CD4-positive, alpha-beta memory T cell (primary cell): Measurements from ENCODE around the gene SLC39A11. TPM values are rescaled to one million over a fixed set of nuclear protein-coding genes. Genes with fewer than 3 reads are reported as not detected.

Experiments
- CTCF ChIA-PET: fragments of 350-600 bp; sonication (Branson Sonifier 250); formaldehyde crosslinking; loops from one replicate; lab custom pipeline; 2021; ENCODE audit warnings: inconsistent platforms; ENCODE audit not compliant: partially characterized antibody; lab: Charles Lee
- POLR2A ChIA-PET: fragments of 350-600 bp; sonication (Branson Sonifier 250); formaldehyde crosslinking; loops from one replicate; lab custom pipeline; 2021; ENCODE audit not compliant: partially characterized antibody; lab: Charles Lee
- DNase-seq, 5 donors: peaks; one replicate each; pipeline versions ENCODE4 v3.0.0 to v3.0.0-alpha.2; 2020 to 2022; ENCODE audit warnings: mixed read lengths in 1 of 5
- H3K27ac ChIP-seq: one replicate; pipeline ENCODE4 v1.7.0; 2013; ENCODE audit warnings: low read depth, low read length
- H3K27me3 ChIP-seq: 2 replicates; pipeline ENCODE4 v1.7.0; 2013; ENCODE audit warnings: mild to moderate bottlenecking, low read length, moderate library complexity; ENCODE audit not compliant: insufficient read depth
- H3K36me3 ChIP-seq: 2 replicates; pipeline ENCODE4 v1.7.0; 2013; ENCODE audit warnings: mild to moderate bottlenecking, low read length, moderate library complexity; ENCODE audit not compliant: insufficient read depth
- H3K4me1 ChIP-seq: 2 replicates; pipeline ENCODE4 v1.7.0; 2013; ENCODE audit warnings: mild to moderate bottlenecking, low read length, moderate library complexity; ENCODE audit not compliant: insufficient read depth
- H3K4me3 ChIP-seq, 2 donors: one replicate each; pipeline ENCODE4 v1.7.0; 2013; ENCODE audit warnings: low read length in 2 of 2, mild to moderate bottlenecking in 1 of 2
- H3K9me3 ChIP-seq, 2 donors: one replicate each; pipeline ENCODE4 v1.7.0; 2013; ENCODE audit warnings: low read length in 2 of 2, control low read depth in 1 of 2; ENCODE audit not compliant: control insufficient read depth in 1 of 2
- H3K27ac Mint-ChIP-seq, 7 donors: one replicate each; pipeline ENCODE4 v1.8.0; 2020 to 2021; ENCODE audit warnings: mixed read lengths in 7 of 7, mild to moderate bottlenecking in 6 of 7, inconsistent platforms in 3 of 7, moderate library complexity in 3 of 7
- H3K27me3 Mint-ChIP-seq, 2 donors: one replicate each; pipeline ENCODE4 v1.8.0; 2020 to 2021; ENCODE audit warnings: mixed read lengths in 2 of 2
- H3K36me3 Mint-ChIP-seq, 2 donors: one replicate each; pipeline ENCODE4 v1.8.0; 2020 to 2021; ENCODE audit warnings: mixed read lengths in 2 of 2, inconsistent platforms in 1 of 2, mild to moderate bottlenecking in 1 of 2
- H3K4me1 Mint-ChIP-seq, 4 donors: one replicate each; pipeline ENCODE4 v1.8.0; 2020 to 2021; ENCODE audit warnings: mixed read lengths in 4 of 4, mild to moderate bottlenecking in 1 of 4
- H3K4me3 Mint-ChIP-seq, 8 donors: one replicate each; pipeline ENCODE4 v1.8.0; 2020 to 2021; ENCODE audit warnings: mixed read lengths in 8 of 8, mild to moderate bottlenecking in 7 of 8, moderate library complexity in 6 of 8, inconsistent platforms in 3 of 8
- H3K9me3 Mint-ChIP-seq, 8 donors: one replicate each; pipeline ENCODE4 v1.8.0; 2020 to 2021; ENCODE audit warnings: mixed read lengths in 8 of 8, mild to moderate bottlenecking in 5 of 8, inconsistent platforms in 3 of 8, moderate library complexity in 1 of 8
- intact Hi-C: fragments of 100-400 bp; cut with micrococcal nuclease; formaldehyde crosslinking; loops from one replicate; pipeline ENCODE4 v1.15.1; 2023
- polyA plus RNA-seq, 2 donors: library from polyadenylated mRNA; unstranded; fragments of 300-500 nt; fragmentation: Illumina TruSeq; gene quantifications; one replicate each; pipeline ENCODE4 v1.2.3, GENCODE V29; 2021
- total RNA-seq, 2 experiments: library from RNA; stranded (reverse); gene quantifications; one replicate each; pipeline ENCODE4 v1.2.3, GENCODE V29; 2021

SLC39A11 gene
- total and polyA plus RNA-seq, 4 experiments from 2014 or later: 15.9 to 23.7 (median 20.4) TPM

DNA sequence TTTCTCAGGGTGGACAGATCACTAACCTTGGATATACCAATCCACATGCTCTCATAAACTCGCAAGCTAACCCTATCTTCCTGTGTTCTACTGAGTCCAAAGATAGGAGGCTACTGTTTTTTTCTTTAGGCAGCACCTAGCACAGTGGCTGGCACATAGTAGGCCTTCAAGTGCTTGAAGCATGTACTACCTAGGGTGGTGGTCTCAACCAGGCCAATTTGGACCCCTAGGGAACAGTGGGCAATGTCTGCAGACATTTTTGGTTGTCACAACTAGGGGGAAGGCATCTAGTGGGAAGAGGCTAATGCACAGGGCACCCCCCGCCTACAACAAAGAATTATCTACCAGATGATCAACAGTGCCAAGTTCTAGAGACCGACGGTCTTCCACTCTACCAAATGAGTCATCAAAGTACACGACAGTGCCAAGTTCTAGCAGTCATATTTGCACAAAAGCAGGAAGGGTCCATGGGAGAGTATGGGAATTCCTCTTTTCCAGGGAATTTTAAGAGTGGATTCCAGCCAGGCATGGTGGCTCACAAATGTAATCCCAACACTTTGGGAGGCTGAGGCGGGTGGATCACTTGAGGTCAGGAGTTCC, 390.3 kb downstream of the SLC39A11 start:
- intact Hi-C loops: no loop called here
- no peak overlapping the region for H3K4me3 Mint-ChIP-seq
- Histone ChIP-seq H3K4me3 (no peak overlapping the region), H3K27me3 (no peaks in the 10 kb centered on the region), H3K36me3 (no peaks in the 10 kb centered on the region), H3K9me3 (no peaks in the 10 kb centered on the region), H3K27ac (no peak overlapping the region), H3K4me1 (no peaks in the 10 kb centered on the region)
- POLR2A ChIA-PET: no interaction called here
- CTCF ChIA-PET: interaction anchor here (1.2 to 2.4 kb wide), 2 partner anchors 23 to 25 kb away, joined by 3 to 9 read pairs; no protein-coding TSS in a partner anchor
- peaks cover 1 to 14% of the 10 kb centered on the region in 2 donors for H3K36me3 Mint-ChIP-seq
- H3K4me1 Mint-ChIP-seq: peaks cover 0 to 2% (median 0%) of the 10 kb centered on the region in 4 donors
- no peaks in the 10 kb centered on the region for H3K27me3 Mint-ChIP-seq
- peaks cover 0 to 6% (median 0%) of the 10 kb centered on the region in 8 donors for H3K9me3 Mint-ChIP-seq
- no peak overlapping the region for H3K27ac Mint-ChIP-seq
- no peak for DNase-seq

DNA sequence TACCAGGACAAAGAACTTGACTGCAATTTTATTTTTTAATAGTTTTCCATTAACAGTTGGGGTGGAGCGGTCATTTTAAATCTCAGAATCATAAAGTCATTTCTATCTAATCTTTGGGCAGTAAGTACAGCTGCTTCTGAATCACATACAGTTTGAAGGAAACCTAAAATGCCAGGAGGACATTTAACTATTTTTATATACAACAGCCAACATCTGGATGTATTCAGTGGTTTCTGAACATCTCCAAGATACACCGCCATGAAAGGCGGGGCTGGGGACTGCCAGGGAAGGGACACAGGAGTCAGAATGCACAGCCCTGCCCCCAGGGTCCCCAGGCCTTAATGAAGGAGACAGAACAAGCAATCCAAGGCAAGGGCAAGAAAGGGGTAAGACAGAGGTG, 392.3 kb downstream of the SLC39A11 start:
- Mint-ChIP-seq H3K27ac (no peak overlapping the region), H3K4me1 (peaks cover 0 to 2% (median 0%) of the 10 kb centered on the region in 4 donors), H3K4me3 (no peak overlapping the region), H3K27me3 (no peaks in the 10 kb centered on the region), H3K9me3 (peaks cover 0 to 6% (median 0%) of the 10 kb centered on the region in 8 donors), H3K36me3 (peaks cover 1 to 16% of the 10 kb centered on the region in 2 donors)
- DNase-seq: no peak
- CTCF ChIA-PET: interaction anchor here (0.7 to 2.4 kb wide), 3 partner anchors 25 to 143 kb away, joined by 3 to 9 read pairs (median 4); no protein-coding TSS in a partner anchor
- POLR2A ChIA-PET: no interaction called here
- intact Hi-C loops: no loop called here
- H3K4me1 ChIP-seq: no peaks in the 10 kb centered on the region
- no peaks in the 10 kb centered on the region for H3K9me3 ChIP-seq
- no peaks in the 10 kb centered on the region for H3K27me3 ChIP-seq
- no peak overlapping the region for H3K27ac ChIP-seq
- H3K4me3 ChIP-seq: no peak overlapping the region
- H3K36me3 ChIP-seq: no peaks in the 10 kb centered on the region

DNA sequence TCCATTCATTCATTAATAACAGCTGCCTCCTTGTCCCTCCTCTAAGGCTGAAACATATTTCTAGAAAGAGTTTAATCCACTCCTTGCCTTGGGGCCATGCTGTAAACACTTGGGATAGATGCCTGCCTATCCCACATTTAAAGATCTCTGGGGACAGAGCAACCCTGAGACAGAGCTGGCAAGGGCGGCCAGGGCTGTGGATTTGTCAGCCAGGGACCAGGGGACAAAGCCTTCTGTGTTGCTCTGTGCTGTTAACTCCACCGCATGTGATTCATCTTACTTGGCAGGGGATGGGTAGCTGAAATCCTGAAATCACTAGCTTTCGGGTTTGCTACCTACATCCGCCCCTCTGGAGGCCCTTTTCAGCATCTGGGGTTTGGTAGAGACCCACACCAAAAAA, 392.9 kb downstream of the SLC39A11 start:
- Histone ChIP-seq H3K27ac (no peak overlapping the region), H3K9me3 (no peaks in the 10 kb centered on the region), H3K4me1 (no peaks in the 10 kb centered on the region), H3K4me3 (no peak overlapping the region), H3K36me3 (no peaks in the 10 kb centered on the region), H3K27me3 (no peaks in the 10 kb centered on the region)
- no peak overlapping the region for H3K27ac Mint-ChIP-seq
- H3K4me1 Mint-ChIP-seq: peaks cover 0 to 2% (median 0%) of the 10 kb centered on the region in 4 donors
- intact Hi-C loops: no loop called here
- no peak overlapping the region for H3K4me3 Mint-ChIP-seq
- no peak for DNase-seq
- no peaks in the 10 kb centered on the region for H3K27me3 Mint-ChIP-seq
- POLR2A ChIA-PET: no interaction called here
- H3K9me3 Mint-ChIP-seq: peaks cover 0 to 4% (median 0%) of the 10 kb centered on the region in 8 donors
- H3K36me3 Mint-ChIP-seq: peaks cover 0 to 13% of the 10 kb centered on the region in 2 donors
- CTCF ChIA-PET: interaction anchor here (0.7 to 1.3 kb wide), 2 partner anchors 26 to 143 kb away, joined by 3 to 4 read pairs; no protein-coding TSS in a partner anchor

- ChIA-PET POLR2A (no interaction called here), CTCF (interaction anchor here (1.4 kb wide), 1 partner anchor 138 kb away, joined by 3 read pairs; no protein-coding TSS in a partner anchor)
- Histone ChIP-seq H3K27ac (no peak overlapping the region), H3K27me3 (no peaks in the 10 kb centered on the region), H3K36me3 (no peaks in the 10 kb centered on the region), H3K4me1 (no peaks in the 10 kb centered on the region), H3K9me3 (no peaks in the 10 kb centered on the region), H3K4me3 (no peak overlapping the region)
- DNase-seq: no peak
- peaks cover 0 to 2% (median 0%) of the 10 kb centered on the region in 8 donors for H3K9me3 Mint-ChIP-seq
- no peaks in the 10 kb centered on the region for H3K27me3 Mint-ChIP-seq
- no peak overlapping the region for H3K4me3 Mint-ChIP-seq
- intact Hi-C loops: no loop called here
- H3K36me3 Mint-ChIP-seq: peaks cover 0 to 12% of the 10 kb centered on the region in 2 donors
- peaks cover 0 to 2% (median 0%) of the 10 kb centered on the region in 4 donors for H3K4me1 Mint-ChIP-seq
- peak overlapping the region in 1 of 7 donors; percentile 64 for H3K27ac Mint-ChIP-seq
Measured at GRCh38 chr17:72697602-72698146, 394.8 kb downstream of the SLC39A11 start.

DNA sequence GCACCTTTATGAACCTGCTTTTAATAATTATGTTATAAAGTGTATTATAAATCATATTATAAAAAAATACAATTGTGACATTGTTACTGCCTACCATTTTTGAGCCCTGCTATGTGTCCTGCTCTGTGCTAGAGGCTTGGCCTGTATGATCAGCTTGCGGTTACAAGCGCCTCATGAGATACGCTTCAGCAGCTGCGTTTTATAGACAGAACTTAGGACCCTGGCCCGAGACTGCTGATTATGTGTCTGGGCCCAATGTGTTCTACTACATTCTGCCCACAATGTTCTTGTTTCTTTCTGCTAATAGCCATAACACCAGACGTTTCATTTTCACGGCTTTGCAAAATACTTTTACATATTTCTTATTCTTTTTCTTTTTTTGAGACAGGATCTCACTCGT, 395.8 kb downstream of the SLC39A11 start:
- Mint-ChIP-seq H3K36me3 (peaks cover 0 to 8% of the 10 kb centered on the region in 2 donors), H3K27ac (no peak overlapping the region), H3K9me3 (no peaks in the 10 kb centered on the region), H3K27me3 (no peaks in the 10 kb centered on the region), H3K4me3 (no peak overlapping the region), H3K4me1 (no peaks in the 10 kb centered on the region)
- Histone ChIP-seq H3K9me3 (no peaks in the 10 kb centered on the region), H3K27ac (no peak overlapping the region), H3K36me3 (no peaks in the 10 kb centered on the region), H3K27me3 (no peaks in the 10 kb centered on the region), H3K4me3 (no peak overlapping the region), H3K4me1 (no peaks in the 10 kb centered on the region)
- no peak for DNase-seq
- POLR2A ChIA-PET: no interaction called here
- CTCF ChIA-PET: no interaction called here
- intact Hi-C loops: no loop called here

GRCh38 chr17:72696156-72696555, 396.3 kb downstream of the SLC39A11 start:
- ChIA-PET POLR2A (no interaction called here), CTCF (no interaction called here)
- H3K27me3 Mint-ChIP-seq: no peaks in the 10 kb centered on the region
- no peaks in the 10 kb centered on the region for H3K9me3 ChIP-seq
- DNase-seq: no peak
- no peaks in the 10 kb centered on the region for H3K4me1 Mint-ChIP-seq
- H3K9me3 Mint-ChIP-seq: no peaks in the 10 kb centered on the region
- intact Hi-C loops: no loop called here
- no peaks in the 10 kb centered on the region for H3K36me3 ChIP-seq
- H3K4me1 ChIP-seq: no peaks in the 10 kb centered on the region
- H3K27ac Mint-ChIP-seq: no peak overlapping the region
- H3K36me3 Mint-ChIP-seq: peaks cover 0 to 8% of the 10 kb centered on the region in 2 donors
- no peak overlapping the region for H3K4me3 Mint-ChIP-seq
- H3K27ac ChIP-seq: no peak overlapping the region
- no peaks in the 10 kb centered on the region for H3K27me3 ChIP-seq
- H3K4me3 ChIP-seq: no peak overlapping the region

- intact Hi-C loops: no loop called here
- H3K4me3 ChIP-seq: no peak overlapping the region
- Mint-ChIP-seq H3K9me3 (no peaks in the 10 kb centered on the region), H3K27ac (no peak overlapping the region), H3K4me3 (no peak overlapping the region), H3K36me3 (peaks cover 0 to 3% of the 10 kb centered on the region in 2 donors), H3K27me3 (no peaks in the 10 kb centered on the region), H3K4me1 (no peaks in the 10 kb centered on the region)
- no peaks in the 10 kb centered on the region for H3K27me3 ChIP-seq
- ChIA-PET CTCF (no interaction called here), POLR2A (no interaction called here)
- H3K4me1 ChIP-seq: no peaks in the 10 kb centered on the region
- no peaks in the 10 kb centered on the region for H3K36me3 ChIP-seq
- H3K27ac ChIP-seq: no peak overlapping the region
- DNase-seq: no peak
- no peaks in the 10 kb centered on the region for H3K9me3 ChIP-seq
Measured at GRCh38 chr17:72693956-72694355, 398.5 kb downstream of the SLC39A11 start.
